ENCODE data around the gene FAM193B. TPM values are rescaled to one million over a fixed set of nuclear protein-coding genes. Genes with fewer than 3 reads are reported as not detected.

FAM193B gene
- polyA plus RNA-seq, 3 donors = 1.6 to 216 (median 1.9) TPM

GRCh38 chr5:177578316-177578715, 24.0 kb upstream of the FAM193B start:
- no peaks in the 10 kb centered on the region for H3K79me2 ChIP-seq (ENCODE audit: insufficient read depth, low read length)
- no peaks in the 10 kb centered on the region for H4K20me1 ChIP-seq (ENCODE audit: insufficient read depth, low read length)
- H2AFZ ChIP-seq (ENCODE audit: insufficient read depth, low read depth, low read length, poor library complexity, severe bottlenecking) = no peak overlapping the region
- no peak for DNase-seq
- intact Hi-C loops (cut with micrococcal nuclease) = no loop called here
- TF ChIP-seq, protein P1, sequence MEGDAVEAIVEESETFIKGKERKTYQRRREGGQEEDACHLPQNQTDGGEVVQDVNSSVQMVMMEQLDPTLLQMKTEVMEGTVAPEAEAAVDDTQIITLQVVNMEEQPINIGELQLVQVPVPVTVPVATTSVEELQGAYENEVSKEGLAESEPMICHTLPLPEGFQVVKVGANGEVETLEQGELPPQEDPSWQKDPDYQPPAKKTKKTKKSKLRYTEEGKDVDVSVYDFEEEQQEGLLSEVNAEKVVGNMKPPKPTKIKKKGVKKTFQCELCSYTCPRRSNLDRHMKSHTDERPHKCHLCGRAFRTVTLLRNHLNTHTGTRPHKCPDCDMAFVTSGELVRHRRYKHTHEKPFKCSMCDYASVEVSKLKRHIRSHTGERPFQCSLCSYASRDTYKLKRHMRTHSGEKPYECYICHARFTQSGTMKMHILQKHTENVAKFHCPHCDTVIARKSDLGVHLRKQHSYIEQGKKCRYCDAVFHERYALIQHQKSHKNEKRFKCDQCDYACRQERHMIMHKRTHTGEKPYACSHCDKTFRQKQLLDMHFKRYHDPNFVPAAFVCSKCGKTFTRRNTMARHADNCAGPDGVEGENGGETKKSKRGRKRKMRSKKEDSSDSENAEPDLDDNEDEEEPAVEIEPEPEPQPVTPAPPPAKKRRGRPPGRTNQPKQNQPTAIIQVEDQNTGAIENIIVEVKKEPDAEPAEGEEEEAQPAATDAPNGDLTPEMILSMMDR (IDR thresholded peaks at IDR 0.05) = no peak
- Mint-ChIP-seq H3K36me3 (no peaks in the 10 kb centered on the region), H3K27ac (no peak overlapping the region), H3K4me3 (no peak overlapping the region), H3K9me3 (peaks cover 0 to 3% (median 0%) of the 10 kb centered on the region in 7 donors), H3K4me1 (no peaks in the 10 kb centered on the region), H3K27me3 (ENCODE audit: low read depth in 3 of 3) (peaks cover 2 to 7% (median 3%) of the 10 kb centered on the region in 3 donors)
- H3K36me3 ChIP-seq (replicated peaks in 1 of 2; ENCODE audit: control insufficient read depth in 1 of 2, insufficient read depth in 2 of 2, low read length in 2 of 2) = no peaks in the 10 kb centered on the region
- H3K4me2 ChIP-seq (replicated peaks; ENCODE audit: extremely low read depth, low read length, poor library complexity, severe bottlenecking) = no peak overlapping the region
- no peak overlapping the region for H3K9ac ChIP-seq (ENCODE audit: insufficient read depth, low read length, poor library complexity, severe bottlenecking)
- no peaks in the 10 kb centered on the region for H3K9me3 ChIP-seq (replicated peaks in 1 of 2; ENCODE audit: control insufficient read depth in 1 of 2, insufficient read depth in 1 of 2, low read length in 2 of 2)
- H3K4me1 ChIP-seq (ENCODE audit: control insufficient read depth in 1 of 2, insufficient read depth in 2 of 2, low read length in 2 of 2) = no peaks in the 10 kb centered on the region
- H3K4me3 ChIP-seq (replicated peaks in 1 of 3; ENCODE audit: low read depth in 2 of 3, low read length in 3 of 3) = no peak overlapping the region
- WGBS (ENCODE audit: insufficient coverage) = 100% methylated on average over 1 of the region's 8 CpGs
- no peaks in the 10 kb centered on the region for H3K27me3 ChIP-seq (ENCODE audit: control insufficient read depth in 2 of 2, insufficient read depth in 2 of 2, low read length in 2 of 2)
- no peak overlapping the region for H3K27ac ChIP-seq (ENCODE audit: low read depth in 1 of 2, low read length in 2 of 2)

GRCh38 chr5:177576169-177576568, 21.8 kb upstream of the FAM193B start:
- Histone ChIP-seq H3K79me2 (ENCODE audit: insufficient read depth, low read length) (no peaks in the 10 kb centered on the region), H3K9ac (ENCODE audit: insufficient read depth, low read length, poor library complexity, severe bottlenecking) (no peak overlapping the region), H3K36me3 (replicated peaks in 1 of 2; ENCODE audit: control insufficient read depth in 1 of 2, insufficient read depth in 2 of 2, low read length in 2 of 2) (no peaks in the 10 kb centered on the region), H3K4me2 (replicated peaks; ENCODE audit: extremely low read depth, low read length, poor library complexity, severe bottlenecking) (no peak overlapping the region), H3K9me3 (replicated peaks in 1 of 2; ENCODE audit: control insufficient read depth in 1 of 2, insufficient read depth in 1 of 2, low read length in 2 of 2) (no peaks in the 10 kb centered on the region), H3K27me3 (ENCODE audit: control insufficient read depth in 2 of 2, insufficient read depth in 2 of 2, low read length in 2 of 2) (no peaks in the 10 kb centered on the region), H4K20me1 (ENCODE audit: insufficient read depth, low read length) (no peaks in the 10 kb centered on the region), H2AFZ (ENCODE audit: insufficient read depth, low read depth, low read length, poor library complexity, severe bottlenecking) (no peak overlapping the region), H3K4me3 (replicated peaks in 1 of 3; ENCODE audit: low read depth in 2 of 3, low read length in 3 of 3) (no peak overlapping the region), H3K4me1 (ENCODE audit: control insufficient read depth in 1 of 2, insufficient read depth in 2 of 2, low read length in 2 of 2) (no peaks in the 10 kb centered on the region), H3K27ac (ENCODE audit: low read depth in 1 of 2, low read length in 2 of 2) (no peak overlapping the region)
- TF ChIP-seq, protein P1 (IDR thresholded peaks at IDR 0.05) = no peak
- intact Hi-C loops (cut with micrococcal nuclease) = no loop called here
- 97% methylated on average over 8 of the region's 10 CpGs for WGBS (ENCODE audit: insufficient coverage)
- no peak for DNase-seq
- Mint-ChIP-seq H3K27ac (no peak overlapping the region), H3K4me1 (no peaks in the 10 kb centered on the region), H3K9me3 (peaks cover 0 to 3% (median 0%) of the 10 kb centered on the region in 7 donors), H3K36me3 (no peaks in the 10 kb centered on the region), H3K4me3 (no peak overlapping the region), H3K27me3 (ENCODE audit: low read depth in 3 of 3) (peaks cover 5 to 9% (median 6%) of the 10 kb centered on the region in 3 donors)

Data from CD14-positive monocyte (primary cell).